Measurements from ENCODE around the gene FSTL1. TPM values are rescaled to one million over a fixed set of nuclear protein-coding genes. Genes with fewer than 3 reads are reported as not detected.

Gene FSTL1
- total RNA-seq, 2 experiments from 2014 or later = 0.03 TPM; not detected in 1

DNA sequence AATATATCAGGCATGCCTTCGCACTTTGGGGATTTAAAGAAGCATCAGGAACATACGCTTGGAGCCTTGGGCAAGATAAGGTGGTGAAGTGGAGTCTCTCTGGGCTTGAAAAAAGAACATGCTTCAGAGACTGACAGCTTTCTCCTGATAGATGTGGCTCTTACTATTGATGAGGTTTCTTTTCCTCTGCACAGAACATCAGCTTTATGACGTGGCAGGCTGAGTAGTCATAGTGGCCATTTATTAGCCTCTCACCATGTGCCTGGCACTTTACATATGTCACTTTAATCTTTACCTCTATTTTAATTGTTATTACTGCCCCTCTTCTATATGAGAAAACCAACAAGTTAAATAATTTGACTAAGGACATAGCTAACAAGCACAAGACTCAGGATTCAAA is 82.6 kb downstream of the FSTL1 start:
- CTCF ChIA-PET = no interaction called here

DNA sequence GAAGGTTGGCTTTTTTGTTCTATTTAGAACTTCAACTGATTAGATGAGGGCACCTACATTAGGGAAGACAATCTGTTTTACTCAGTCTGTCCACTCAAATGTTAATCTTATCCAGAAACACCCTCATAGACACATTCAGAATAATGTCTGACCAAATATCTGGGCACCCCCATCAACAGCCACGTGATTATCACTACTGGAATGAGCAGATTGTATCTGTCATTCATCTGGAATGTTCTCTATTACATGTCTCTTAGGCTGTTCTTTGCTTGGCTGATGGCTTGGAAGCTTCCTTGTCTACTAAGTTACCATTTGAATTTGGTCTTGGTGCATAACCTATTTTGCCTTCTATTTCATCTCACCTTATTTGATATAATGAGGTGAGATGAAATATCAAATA is 86.0 kb downstream of the FSTL1 start:
- ATAC-seq (ENCODE audit: poor library complexity) (no peak), DNase-seq (no peak)
- Histone ChIP-seq H3K27me3 (ENCODE audit: control insufficient read depth in 1 of 2, insufficient read depth in 2 of 2, low read length in 2 of 2) (no peaks in the 10 kb centered on the region), H3K36me3 (ENCODE audit: insufficient read depth, low read length) (no peaks in the 10 kb centered on the region), H3K9me3 (ENCODE audit: control insufficient read depth in 1 of 2, insufficient read depth in 1 of 2, low read length in 2 of 2) (no peaks in the 10 kb centered on the region), H3K4me1 (ENCODE audit: insufficient read depth, low read length) (no peaks in the 10 kb centered on the region), H3K4me3 (ENCODE audit: low read length) (no peak overlapping the region), H3K27ac (ENCODE audit: low read depth in 1 of 2, low read length in 2 of 2) (no peak overlapping the region)
- Mint-ChIP-seq H3K4me1 (ENCODE audit: low read depth) (no peaks in the 10 kb centered on the region), H3K36me3 (ENCODE audit: low read depth) (no peaks in the 10 kb centered on the region), H3K27ac (no peak overlapping the region), H3K27me3 (peaks cover 36% of the 10 kb centered on the region), H3K9me3 (no peaks in the 10 kb centered on the region), H3K4me3 (no peak overlapping the region)
- TF ChIP-seq, protein P1, sequence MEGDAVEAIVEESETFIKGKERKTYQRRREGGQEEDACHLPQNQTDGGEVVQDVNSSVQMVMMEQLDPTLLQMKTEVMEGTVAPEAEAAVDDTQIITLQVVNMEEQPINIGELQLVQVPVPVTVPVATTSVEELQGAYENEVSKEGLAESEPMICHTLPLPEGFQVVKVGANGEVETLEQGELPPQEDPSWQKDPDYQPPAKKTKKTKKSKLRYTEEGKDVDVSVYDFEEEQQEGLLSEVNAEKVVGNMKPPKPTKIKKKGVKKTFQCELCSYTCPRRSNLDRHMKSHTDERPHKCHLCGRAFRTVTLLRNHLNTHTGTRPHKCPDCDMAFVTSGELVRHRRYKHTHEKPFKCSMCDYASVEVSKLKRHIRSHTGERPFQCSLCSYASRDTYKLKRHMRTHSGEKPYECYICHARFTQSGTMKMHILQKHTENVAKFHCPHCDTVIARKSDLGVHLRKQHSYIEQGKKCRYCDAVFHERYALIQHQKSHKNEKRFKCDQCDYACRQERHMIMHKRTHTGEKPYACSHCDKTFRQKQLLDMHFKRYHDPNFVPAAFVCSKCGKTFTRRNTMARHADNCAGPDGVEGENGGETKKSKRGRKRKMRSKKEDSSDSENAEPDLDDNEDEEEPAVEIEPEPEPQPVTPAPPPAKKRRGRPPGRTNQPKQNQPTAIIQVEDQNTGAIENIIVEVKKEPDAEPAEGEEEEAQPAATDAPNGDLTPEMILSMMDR (IDR thresholded peaks at IDR 0.05) = no peak
- ChIA-PET CTCF (no interaction called here), POLR2A (no interaction called here)
- intact Hi-C loops (cut with DNase I, micrococcal nuclease) = loop anchor here in 1 of 2 experiments (5.0 kb wide), 1 partner anchor 68 kb away; no protein-coding TSS in a partner anchor

More for the DNA sequence above, 82.6 kb downstream of the FSTL1 start:
- ATAC-seq (ENCODE audit: poor library complexity) (no peak), DNase-seq (no peak)
- intact Hi-C loops (cut with DNase I, micrococcal nuclease) = loop anchor here in 1 of 2 experiments (5.0 kb wide), 1 partner anchor 71 kb away; no protein-coding TSS in a partner anchor
- Mint-ChIP-seq H3K27ac (no peak overlapping the region), H3K4me3 (no peak overlapping the region), H3K27me3 (peaks cover 24% of the 10 kb centered on the region), H3K4me1 (ENCODE audit: low read depth) (no peaks in the 10 kb centered on the region), H3K36me3 (ENCODE audit: low read depth) (no peaks in the 10 kb centered on the region), H3K9me3 (no peaks in the 10 kb centered on the region)
- H3K27me3 ChIP-seq (ENCODE audit: control insufficient read depth in 1 of 2, insufficient read depth in 2 of 2, low read length in 2 of 2) = no peaks in the 10 kb centered on the region
- H3K27ac ChIP-seq (ENCODE audit: low read depth in 1 of 2, low read length in 2 of 2) = no peak overlapping the region
- H3K4me3 ChIP-seq (ENCODE audit: low read length) = no peak overlapping the region
- no peaks in the 10 kb centered on the region for H3K4me1 ChIP-seq (ENCODE audit: insufficient read depth, low read length)
- no peaks in the 10 kb centered on the region for H3K36me3 ChIP-seq (ENCODE audit: insufficient read depth, low read length)
- POLR2A ChIA-PET = no interaction called here
- no peaks in the 10 kb centered on the region for H3K9me3 ChIP-seq (ENCODE audit: control insufficient read depth in 1 of 2, insufficient read depth in 1 of 2, low read length in 2 of 2)
- TF ChIP-seq, protein P1 (IDR thresholded peaks at IDR 0.05) = no peak

DNA sequence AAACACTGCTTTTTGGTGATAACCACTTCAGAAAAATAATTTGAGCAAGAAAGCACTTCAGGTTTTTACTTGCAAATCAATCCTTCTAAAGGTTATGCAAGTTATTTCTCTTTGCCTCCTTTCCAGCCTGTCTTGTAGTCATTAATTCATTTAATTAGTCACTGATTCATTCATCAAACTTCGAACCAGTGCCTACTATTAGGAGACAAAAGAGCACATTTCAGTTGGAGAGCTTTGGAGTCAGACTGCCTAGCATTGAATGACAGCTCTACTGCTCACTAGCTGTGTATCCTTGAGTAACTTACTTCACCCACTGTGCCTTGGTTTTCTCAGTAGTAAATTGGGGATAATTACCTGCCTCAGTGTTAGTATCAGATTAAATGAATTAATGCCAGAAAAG is 86.7 kb downstream of the FSTL1 start:
- DNase-seq (no peak), ATAC-seq (ENCODE audit: poor library complexity) (no peak)
- intact Hi-C loops (cut with DNase I, micrococcal nuclease) = no loop called here
- POLR2A ChIA-PET = no interaction called here
- Histone ChIP-seq H3K36me3 (ENCODE audit: insufficient read depth, low read length) (no peaks in the 10 kb centered on the region), H3K27me3 (ENCODE audit: control insufficient read depth in 1 of 2, insufficient read depth in 2 of 2, low read length in 2 of 2) (no peaks in the 10 kb centered on the region), H3K4me3 (ENCODE audit: low read length) (no peak overlapping the region), H3K9me3 (ENCODE audit: control insufficient read depth in 1 of 2, insufficient read depth in 1 of 2, low read length in 2 of 2) (no peaks in the 10 kb centered on the region), H3K27ac (ENCODE audit: low read depth in 1 of 2, low read length in 2 of 2) (no peak overlapping the region), H3K4me1 (ENCODE audit: insufficient read depth, low read length) (no peaks in the 10 kb centered on the region)
- Mint-ChIP-seq H3K36me3 (ENCODE audit: low read depth) (no peaks in the 10 kb centered on the region), H3K27ac (no peak overlapping the region), H3K4me1 (ENCODE audit: low read depth) (no peaks in the 10 kb centered on the region), H3K27me3 (peaks cover 36% of the 10 kb centered on the region), H3K9me3 (no peaks in the 10 kb centered on the region), H3K4me3 (no peak overlapping the region)
- CTCF ChIA-PET = no interaction called here
- TF ChIP-seq, protein P1 (IDR thresholded peaks at IDR 0.05) = no peak
